ENCODE data around the gene MAPK8IP3.

Gene MAPK8IP3

DNA sequence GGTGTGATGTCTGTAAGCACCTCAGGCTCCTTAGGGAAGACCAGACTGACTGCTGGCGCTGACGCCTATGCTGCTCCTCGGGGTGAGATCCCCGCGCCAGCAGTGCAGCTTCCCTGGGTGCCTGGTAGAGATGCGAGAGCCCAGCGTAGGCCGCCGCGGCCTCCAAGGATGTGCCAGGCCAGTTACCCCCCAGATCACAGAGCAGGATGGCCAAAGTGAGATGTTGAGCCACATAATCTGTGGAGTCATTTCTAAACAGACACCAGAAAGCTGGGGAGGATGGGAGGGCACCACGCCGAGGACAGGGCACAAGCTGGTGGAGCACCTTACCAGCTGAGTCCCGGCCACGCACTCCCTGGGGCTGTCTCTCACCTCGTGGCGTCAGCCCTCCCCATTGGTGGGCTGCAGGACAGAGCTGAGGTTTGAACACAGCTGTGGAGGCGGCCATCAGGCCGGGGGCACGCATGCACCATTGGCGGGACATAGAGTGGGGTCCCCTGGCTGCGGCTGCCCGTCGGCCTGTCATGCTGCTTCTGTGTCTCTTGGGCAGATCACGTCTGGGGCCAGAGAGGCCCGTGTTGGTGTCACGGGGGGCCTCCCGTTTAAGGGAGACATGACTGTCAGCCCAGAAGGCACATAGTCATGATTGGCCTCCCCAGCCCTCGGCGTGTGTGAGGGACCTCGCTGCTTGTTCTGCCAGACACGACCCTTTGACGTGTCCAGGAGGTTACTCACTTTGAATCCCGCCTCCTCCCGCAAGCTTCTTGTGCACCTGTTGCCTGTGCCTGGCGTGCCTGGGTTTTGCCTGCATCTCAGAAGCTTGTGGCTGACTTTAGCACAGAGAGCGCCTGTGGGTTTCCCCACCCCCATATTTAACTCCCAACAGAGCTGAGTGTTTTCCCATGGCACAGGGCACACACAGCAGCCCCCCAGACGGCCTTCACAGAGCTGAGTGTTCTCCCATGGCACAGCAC is 21.9 kb downstream of the MAPK8IP3 start:
- Histone ChIP-seq H3K36me3 (ENCODE audit: insufficient read depth, low read length) (peaks cover 64% of the 10 kb centered on the region), H3K9me3 (ENCODE audit: insufficient read depth, low read length, severe bottlenecking) (no peaks in the 10 kb centered on the region), H4K20me1 (ENCODE audit: insufficient read depth, low read length) (peaks cover 35% of the 10 kb centered on the region), H3K4me2 (ENCODE audit: insufficient read depth, low read length) (no peak overlapping the region), H3K4me3 (ENCODE audit: low read depth in 1 of 2, low read length in 2 of 2) (no peak overlapping the region), H3K27ac (ENCODE audit: low read length) (no peak overlapping the region), H3K27me3 (ENCODE audit: insufficient read depth, low read length, poor library complexity) (no peaks in the 10 kb centered on the region), H3K4me1 (ENCODE audit: insufficient read depth, low read length) (peaks cover 5% of the 10 kb centered on the region), H2AFZ (ENCODE audit: low read depth, low read length) (no peak overlapping the region), H3K9ac (ENCODE audit: low read depth, low read length) (no peak overlapping the region), H3K79me2 (ENCODE audit: insufficient read depth, low read length) (peaks cover 24% of the 10 kb centered on the region)
- DNase-seq, result no peak
- ATAC-seq (ENCODE audit: insufficient read depth, low read depth), result no peak
- TF ChIP-seq, protein P1, sequence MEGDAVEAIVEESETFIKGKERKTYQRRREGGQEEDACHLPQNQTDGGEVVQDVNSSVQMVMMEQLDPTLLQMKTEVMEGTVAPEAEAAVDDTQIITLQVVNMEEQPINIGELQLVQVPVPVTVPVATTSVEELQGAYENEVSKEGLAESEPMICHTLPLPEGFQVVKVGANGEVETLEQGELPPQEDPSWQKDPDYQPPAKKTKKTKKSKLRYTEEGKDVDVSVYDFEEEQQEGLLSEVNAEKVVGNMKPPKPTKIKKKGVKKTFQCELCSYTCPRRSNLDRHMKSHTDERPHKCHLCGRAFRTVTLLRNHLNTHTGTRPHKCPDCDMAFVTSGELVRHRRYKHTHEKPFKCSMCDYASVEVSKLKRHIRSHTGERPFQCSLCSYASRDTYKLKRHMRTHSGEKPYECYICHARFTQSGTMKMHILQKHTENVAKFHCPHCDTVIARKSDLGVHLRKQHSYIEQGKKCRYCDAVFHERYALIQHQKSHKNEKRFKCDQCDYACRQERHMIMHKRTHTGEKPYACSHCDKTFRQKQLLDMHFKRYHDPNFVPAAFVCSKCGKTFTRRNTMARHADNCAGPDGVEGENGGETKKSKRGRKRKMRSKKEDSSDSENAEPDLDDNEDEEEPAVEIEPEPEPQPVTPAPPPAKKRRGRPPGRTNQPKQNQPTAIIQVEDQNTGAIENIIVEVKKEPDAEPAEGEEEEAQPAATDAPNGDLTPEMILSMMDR (IDR thresholded peaks at IDR 0.05; ENCODE audit: borderline replicate concordance, extremely low read depth, low read length, poor library complexity, severe bottlenecking), result no peak
- TF ChIP-seq EZH2 (IDR thresholded peaks at IDR 0.05; ENCODE audit: borderline replicate concordance, low read depth, low read length, severe bottlenecking), result no peak

DNA sequence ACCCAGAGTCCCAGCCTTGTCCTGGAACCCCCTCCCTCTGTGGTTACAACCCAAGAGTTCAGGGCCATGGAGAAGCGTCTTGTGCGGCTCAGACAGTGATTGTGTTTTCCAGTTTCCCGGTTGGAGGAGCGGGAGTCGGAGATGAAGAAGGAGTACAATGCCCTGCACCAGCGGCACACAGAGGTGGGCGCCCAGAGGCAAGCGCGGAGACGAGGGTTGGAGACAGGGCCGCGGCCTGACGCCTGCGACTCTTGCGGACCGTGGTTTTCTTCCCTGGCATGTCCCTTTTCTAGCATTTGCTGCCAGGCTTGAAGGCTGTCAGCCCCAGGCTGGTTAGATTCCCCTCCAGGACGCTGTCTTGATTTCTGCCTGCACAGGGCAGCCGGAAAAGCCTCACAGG is 23.0 kb downstream of the MAPK8IP3 start:
- H3K79me2 ChIP-seq (ENCODE audit: insufficient read depth, low read length), result peaks cover 13% of the 10 kb centered on the region
- H3K9ac ChIP-seq (ENCODE audit: low read depth, low read length), result no peak overlapping the region
- H2AFZ ChIP-seq (ENCODE audit: low read depth, low read length), result no peak overlapping the region
- no peak overlapping the region for H3K27ac ChIP-seq (ENCODE audit: low read length)
- no peak overlapping the region for H3K4me3 ChIP-seq (ENCODE audit: low read depth in 1 of 2, low read length in 2 of 2)
- no peak overlapping the region for H3K4me2 ChIP-seq (ENCODE audit: insufficient read depth, low read length)
- DNase-seq (no peak), ATAC-seq (ENCODE audit: insufficient read depth, low read depth) (no peak)
- H4K20me1 ChIP-seq (ENCODE audit: insufficient read depth, low read length), result peaks cover 26% of the 10 kb centered on the region
- peaks cover 72% of the 10 kb centered on the region for H3K36me3 ChIP-seq (ENCODE audit: insufficient read depth, low read length)
- no peaks in the 10 kb centered on the region for H3K9me3 ChIP-seq (ENCODE audit: insufficient read depth, low read length, severe bottlenecking)
- no peak for TF ChIP-seq EZH2 (IDR thresholded peaks at IDR 0.05; ENCODE audit: borderline replicate concordance, low read depth, low read length, severe bottlenecking)
- TF ChIP-seq, protein P1 (IDR thresholded peaks at IDR 0.05; ENCODE audit: borderline replicate concordance, extremely low read depth, low read length, poor library complexity, severe bottlenecking), result no peak
- no peaks in the 10 kb centered on the region for H3K4me1 ChIP-seq (ENCODE audit: insufficient read depth, low read length)
- no peaks in the 10 kb centered on the region for H3K27me3 ChIP-seq (ENCODE audit: insufficient read depth, low read length, poor library complexity)

DNA sequence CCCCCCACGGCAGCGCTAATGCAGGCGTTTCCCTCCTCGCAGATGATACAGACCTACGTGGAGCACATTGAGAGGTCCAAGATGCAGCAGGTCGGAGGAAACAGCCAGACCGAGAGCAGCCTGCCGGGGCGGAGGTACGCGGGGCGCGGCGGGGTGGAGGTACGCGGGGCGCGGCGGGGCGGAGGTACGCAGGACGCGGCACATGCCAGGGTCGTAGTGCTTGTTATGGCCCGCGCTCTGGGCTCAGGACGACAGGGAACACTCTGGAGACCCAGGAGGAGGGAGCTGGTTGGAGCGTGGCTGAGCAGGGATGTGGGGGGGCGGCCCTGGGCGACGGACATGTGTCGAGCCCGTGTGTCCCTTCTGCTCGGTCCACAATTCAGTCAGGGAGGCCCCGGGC is 23.4 kb downstream of the MAPK8IP3 start:
- Histone ChIP-seq H3K27ac (ENCODE audit: low read length) (no peak overlapping the region), H3K4me3 (ENCODE audit: low read depth in 1 of 2, low read length in 2 of 2) (no peak overlapping the region), H3K79me2 (ENCODE audit: insufficient read depth, low read length) (peaks cover 9% of the 10 kb centered on the region), H3K4me2 (ENCODE audit: insufficient read depth, low read length) (no peak overlapping the region), H2AFZ (ENCODE audit: low read depth, low read length) (no peak overlapping the region), H3K36me3 (ENCODE audit: insufficient read depth, low read length) (peaks cover 72% of the 10 kb centered on the region), H3K4me1 (ENCODE audit: insufficient read depth, low read length) (no peaks in the 10 kb centered on the region), H3K9ac (ENCODE audit: low read depth, low read length) (no peak overlapping the region), H3K27me3 (ENCODE audit: insufficient read depth, low read length, poor library complexity) (no peaks in the 10 kb centered on the region), H4K20me1 (ENCODE audit: insufficient read depth, low read length) (peaks cover 22% of the 10 kb centered on the region), H3K9me3 (ENCODE audit: insufficient read depth, low read length, severe bottlenecking) (no peaks in the 10 kb centered on the region)
- no peak for DNase-seq
- TF ChIP-seq, protein P1 (IDR thresholded peaks at IDR 0.05; ENCODE audit: borderline replicate concordance, extremely low read depth, low read length, poor library complexity, severe bottlenecking), result no peak
- TF ChIP-seq EZH2 (IDR thresholded peaks at IDR 0.05; ENCODE audit: borderline replicate concordance, low read depth, low read length, severe bottlenecking), result no peak
- no peak for ATAC-seq (ENCODE audit: insufficient read depth, low read depth)

Measured in DND-41 (cell line).